Superior temporal gyrus (tissue), 1 donor: Measurements from ENCODE around the gene GDPD2.
"Not testable (repeated sequence)": the region's sequence is repeated elsewhere in the genome, so short reads cannot be mapped to it uniquely, and the experiment has no call there.

Source experiments
- DNase-seq: peaks from one replicate; pipeline ENCODE4 v3.0.0-alpha.2; 2016; ENCODE audit errors: extremely low spot score

The GDPD2 gene, protein sequence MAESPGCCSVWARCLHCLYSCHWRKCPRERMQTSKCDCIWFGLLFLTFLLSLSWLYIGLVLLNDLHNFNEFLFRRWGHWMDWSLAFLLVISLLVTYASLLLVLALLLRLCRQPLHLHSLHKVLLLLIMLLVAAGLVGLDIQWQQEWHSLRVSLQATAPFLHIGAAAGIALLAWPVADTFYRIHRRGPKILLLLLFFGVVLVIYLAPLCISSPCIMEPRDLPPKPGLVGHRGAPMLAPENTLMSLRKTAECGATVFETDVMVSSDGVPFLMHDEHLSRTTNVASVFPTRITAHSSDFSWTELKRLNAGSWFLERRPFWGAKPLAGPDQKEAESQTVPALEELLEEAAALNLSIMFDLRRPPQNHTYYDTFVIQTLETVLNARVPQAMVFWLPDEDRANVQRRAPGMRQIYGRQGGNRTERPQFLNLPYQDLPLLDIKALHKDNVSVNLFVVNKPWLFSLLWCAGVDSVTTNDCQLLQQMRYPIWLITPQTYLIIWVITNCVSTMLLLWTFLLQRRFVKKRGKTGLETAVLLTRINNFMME

GRCh38 chrX:70422851-70423341 is at the start of gene GDPD2:
Gene GDPD2, plus strand, starts transcription at chrX:70423314. Its CDS starts 1,671 bp downstream, at chrX:70424985.
- no peak for DNase-seq

DNA sequence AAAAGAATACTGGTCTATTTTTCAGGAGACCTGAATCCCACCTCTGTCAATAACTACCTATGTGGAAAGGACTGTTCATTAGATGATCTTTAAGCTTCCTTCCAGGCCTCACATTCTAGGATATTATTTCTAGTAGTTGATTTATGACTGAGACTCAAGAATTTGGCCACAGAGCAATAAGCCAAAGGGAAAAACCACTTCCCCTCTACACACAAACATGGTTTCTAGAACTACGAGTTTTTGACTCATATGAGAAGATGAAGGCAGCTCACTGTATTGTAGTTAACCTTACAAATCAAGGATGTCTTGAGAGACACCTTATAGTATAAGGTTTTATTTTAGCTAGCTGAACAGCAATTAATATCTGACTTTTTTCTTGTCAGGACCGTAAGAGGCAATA is 36.9 kb upstream of the GDPD2 start:
- no peak for DNase-seq

- DNase-seq = no peak
These were observed 24.2 kb upstream of the GDPD2 start for GRCh38 chrX:70398899-70399298.

- not testable (repeated sequence) for DNase-seq
These were observed 22.9 kb upstream of the GDPD2 start for GRCh38 chrX:70400181-70400580.

DNA sequence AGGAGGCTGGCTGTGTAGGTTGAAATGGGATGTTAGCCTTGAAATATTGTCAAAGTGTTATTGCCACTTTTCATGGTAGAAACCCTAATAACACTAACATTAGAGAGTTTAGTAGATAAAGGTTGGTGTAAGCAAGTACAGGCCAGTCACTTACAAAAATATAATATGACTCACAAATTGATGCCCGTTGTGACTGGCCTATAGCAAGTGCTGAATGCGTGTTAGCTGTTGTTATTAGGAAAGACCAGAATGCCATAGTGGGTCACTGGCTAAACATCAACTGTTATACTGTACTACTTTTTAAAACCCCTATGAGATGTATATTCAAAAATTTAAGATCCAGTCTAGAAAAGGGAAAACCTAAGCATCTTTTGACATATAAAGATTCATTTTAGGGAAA is 20.4 kb upstream of the GDPD2 start:
- no peak for DNase-seq

DNA sequence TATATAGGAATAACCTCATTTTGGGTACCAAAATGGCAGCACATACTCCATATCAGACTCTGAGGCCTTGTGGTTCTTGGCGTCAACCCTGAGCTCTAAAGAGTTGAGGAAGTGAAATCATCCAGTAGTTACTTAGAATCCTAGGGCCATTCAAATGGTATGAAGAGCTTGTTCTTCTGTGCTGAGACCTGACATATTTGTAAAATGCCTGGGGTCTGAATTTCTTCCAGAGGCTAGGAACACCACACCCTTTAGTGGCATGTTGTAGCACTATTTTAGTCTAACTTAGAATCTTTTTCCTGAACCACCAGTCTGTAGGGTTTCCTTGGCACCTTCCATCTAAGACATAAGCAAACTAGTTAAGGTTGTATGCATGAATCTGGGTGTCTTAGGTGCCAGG is 18.1 kb upstream of the GDPD2 start:
- no peak for DNase-seq

GRCh38 chrX:70410921-70411320 is 12.2 kb upstream of the GDPD2 start:
- DNase-seq = no peak

DNA sequence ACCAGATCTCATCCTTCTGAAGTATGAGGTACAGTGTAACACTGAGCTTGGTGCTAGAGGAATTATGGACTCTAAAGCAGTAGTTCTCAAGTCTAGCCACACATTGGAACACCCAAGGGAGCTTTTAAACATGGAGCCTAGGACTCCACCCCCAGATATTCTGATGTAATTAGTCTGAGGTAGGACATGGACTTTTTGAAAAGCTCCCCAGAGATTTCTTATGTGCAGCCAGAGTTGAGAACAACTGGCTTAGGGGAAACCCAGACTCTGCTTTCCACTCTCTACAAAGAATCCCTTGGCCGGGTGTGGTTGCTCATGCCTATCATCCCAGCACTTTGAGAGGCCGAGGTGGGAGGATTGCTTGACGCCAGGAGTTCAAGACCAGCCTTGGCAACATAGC is 11.6 kb upstream of the GDPD2 start:
- DNase-seq = no peak

DNA sequence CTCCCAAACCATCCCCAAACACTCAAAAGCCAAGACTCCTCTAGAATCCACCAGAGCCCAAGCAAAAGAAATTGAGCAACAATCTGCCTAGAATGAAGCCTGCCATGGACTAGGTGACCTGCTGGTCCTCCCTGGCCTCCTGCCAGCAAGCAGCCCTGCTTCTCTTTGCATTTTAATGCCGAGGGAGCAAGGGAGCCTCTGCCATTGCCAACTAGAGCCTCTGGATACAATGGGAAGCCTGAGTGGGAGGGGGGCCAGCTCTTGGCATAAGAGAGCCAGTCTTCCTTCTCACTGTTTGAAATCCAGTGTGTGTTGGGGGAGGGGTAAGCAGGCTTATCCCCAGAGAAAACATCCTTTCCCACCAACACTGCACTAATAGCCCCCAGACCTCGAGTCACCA is 1.5 kb upstream of the GDPD2 start:
- DNase-seq = no peak

- no peak for DNase-seq
These were observed 992 bp downstream of the GDPD2 start for GRCh38 chrX:70423936-70424675.

- DNase-seq = no peak
These were observed 1.7 kb downstream of the GDPD2 start for GRCh38 chrX:70424801-70425200.

DNA sequence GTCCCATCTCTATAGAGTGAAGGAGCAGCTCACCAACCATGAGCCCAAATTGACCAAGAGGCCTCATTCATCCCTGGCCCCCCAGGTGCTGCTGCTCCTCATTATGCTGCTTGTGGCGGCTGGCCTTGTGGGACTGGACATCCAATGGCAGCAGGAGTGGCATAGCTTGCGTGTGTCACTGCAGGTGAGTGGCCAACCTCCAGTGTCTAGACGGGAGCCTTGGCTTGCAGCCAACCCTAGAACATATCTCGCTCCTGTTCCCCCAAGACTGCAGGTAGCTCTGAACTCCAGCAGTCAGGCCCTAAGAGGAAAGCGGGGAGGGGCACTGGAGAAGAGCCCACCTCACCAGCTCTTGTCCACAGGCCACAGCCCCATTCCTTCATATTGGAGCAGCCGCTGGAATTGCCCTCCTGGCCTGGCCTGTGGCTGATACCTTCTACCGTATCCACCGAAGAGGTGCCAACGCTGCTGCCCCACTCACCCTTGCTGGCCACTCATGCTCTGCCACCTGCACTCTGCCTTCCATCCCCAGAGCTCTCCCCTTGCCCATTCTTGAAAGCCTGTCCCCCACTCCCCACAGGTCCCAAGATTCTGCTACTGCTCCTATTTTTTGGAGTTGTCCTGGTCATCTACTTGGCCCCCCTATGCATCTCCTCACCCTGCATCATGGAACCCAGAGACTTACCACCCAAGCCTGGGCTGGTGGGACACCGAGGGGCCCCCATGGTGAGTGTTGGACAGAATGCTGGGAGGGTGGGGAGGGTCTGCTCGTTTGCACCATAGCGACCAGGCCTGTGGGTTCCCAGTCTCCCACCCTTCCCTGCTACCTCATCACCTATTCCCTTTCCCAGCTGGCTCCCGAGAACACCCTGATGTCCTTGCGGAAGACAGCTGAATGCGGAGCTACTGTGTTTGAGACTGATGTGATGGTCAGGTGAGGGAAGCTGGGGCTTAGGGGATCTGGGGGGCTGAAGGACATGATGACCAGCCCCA is 3.5 kb downstream of the GDPD2 start:
- DNase-seq = no peak

GRCh38 chrX:70427365-70427764 is 4.3 kb downstream of the GDPD2 start:
- DNase-seq = no peak

DNA sequence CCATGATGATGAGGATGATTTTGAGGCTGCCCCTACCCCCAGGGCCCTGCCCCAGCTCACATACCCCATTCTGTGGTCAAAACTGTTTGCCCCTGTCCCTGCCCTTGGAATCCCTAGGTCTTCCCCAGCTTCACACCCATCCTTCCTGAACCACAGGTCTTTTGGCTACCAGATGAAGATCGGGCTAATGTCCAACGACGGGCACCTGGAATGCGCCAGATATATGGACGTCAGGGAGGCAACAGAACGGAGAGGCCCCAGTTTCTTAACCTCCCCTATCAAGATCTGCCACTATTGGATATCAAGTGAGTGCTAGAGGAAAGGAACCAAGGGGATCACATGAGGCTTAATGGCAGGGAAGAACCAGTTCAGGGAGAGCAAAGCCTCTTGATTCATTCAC is 6.6 kb downstream of the GDPD2 start:
- no peak for DNase-seq

GRCh38 chrX:70432936-70433847 is 10.1 kb downstream of the GDPD2 start:
- no peak for DNase-seq

DNA sequence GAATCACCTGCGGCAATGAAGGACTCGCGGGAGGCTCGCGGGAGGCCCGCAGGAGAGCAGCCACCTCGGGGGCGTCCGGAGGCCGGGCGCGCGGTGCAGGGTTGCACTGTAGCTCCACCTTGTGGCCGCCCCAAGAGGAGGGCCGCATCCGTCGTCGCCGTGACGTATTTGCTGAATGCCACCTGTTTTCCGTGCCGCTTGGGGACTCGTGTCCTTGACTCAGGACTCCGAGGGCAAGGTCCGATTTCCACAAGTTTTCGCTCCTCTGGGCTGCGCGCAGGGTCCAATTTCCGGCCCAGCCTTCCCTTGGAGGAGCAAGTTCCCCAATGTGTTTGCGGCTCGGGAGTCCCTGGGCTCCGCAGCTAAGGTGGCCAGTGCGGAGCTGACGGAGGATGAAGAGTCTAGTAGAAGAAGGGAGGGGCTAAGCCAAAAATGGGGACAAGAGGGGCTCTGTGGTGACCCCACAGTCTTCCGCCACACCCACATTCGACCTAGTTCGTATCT is 10.8 kb downstream of the GDPD2 start:
- peak; percentile 55 for DNase-seq

DNA sequence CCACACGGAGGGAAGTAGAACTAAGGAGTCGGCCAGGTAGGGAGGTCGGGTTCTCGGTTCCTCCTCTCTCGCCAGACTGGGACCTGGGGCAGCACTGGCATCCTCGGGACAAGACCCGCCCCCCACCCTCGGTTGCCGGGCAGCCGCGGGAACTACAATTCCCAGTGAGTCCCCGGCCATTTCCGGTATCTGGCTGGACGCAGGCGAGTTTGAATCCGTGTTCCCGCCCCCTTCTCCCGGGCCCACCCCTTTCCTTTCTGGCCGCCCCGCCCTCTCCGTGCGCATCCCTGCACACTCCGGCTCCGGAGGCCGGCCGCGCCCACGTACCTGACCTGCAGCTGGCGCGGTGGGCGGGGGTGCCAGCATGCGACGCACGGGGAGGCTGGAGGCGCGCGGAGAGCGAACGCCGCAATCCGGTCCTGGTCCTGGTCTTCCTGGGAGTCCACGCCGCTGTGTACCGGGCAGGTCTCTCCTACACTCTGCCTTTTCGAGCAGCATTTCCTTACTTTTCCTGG is 11.3 kb downstream of the GDPD2 start:
- DNase-seq = peak; percentile 76

- DNase-seq = no peak
These were observed 11.9 kb downstream of the GDPD2 start for GRCh38 chrX:70434914-70435586.

- no peak for DNase-seq
These were observed 13.2 kb downstream of the GDPD2 start for GRCh38 chrX:70436343-70436742.
